GM12878 (cell line): ENCODE data around the gene C2orf92. TPM values are rescaled to one million over a fixed set of nuclear protein-coding genes. Genes with fewer than 3 reads are reported as not detected.

Experiments used
- ATAC-seq: fragments of 200-7000 bp; cut with Tn5 transposase; 3 replicates; pipeline ENCODE4 v1.9.1; 2020; ENCODE audit warnings: mild to moderate bottlenecking, moderate library complexity
- BruUV-seq: library from RNA; stranded (reverse); fragments of 400-500 nt; replicated peaks from 2 replicates; lab custom pipeline; 2021; lab: Mats Ljungman, UMichigan
- CTCF ChIA-PET: fragments of 300-600 bp; sonication (Branson Sonifier 250); formaldehyde crosslinking; extraction: SDS; loops from one replicate; lab custom pipeline; 2021; ENCODE audit warnings: inconsistent platforms; lab: Yijun Ruan, JAX
- POLR2A ChIA-PET: fragments of 350-600 bp; formaldehyde crosslinking; extraction: SDS; loops from one replicate; lab custom pipeline; 2021; ENCODE audit warnings: inconsistent platforms; lab: Charles Lee
- RAD21 ChIA-PET: fragments of 300-600 bp; sonication (Branson Sonifier 250); formaldehyde crosslinking; loops from one replicate; lab custom pipeline; 2023; ENCODE audit warnings: antibody characterized with exemption; ENCODE audit not compliant: unreplicated experiment; lab: Charles Lee
- SMC1A ChIA-PET: fragments of 300-600 bp; sonication (Branson Sonifier 250); formaldehyde crosslinking; loops from one replicate; lab custom pipeline; 2023; ENCODE audit not compliant: unreplicated experiment, uncharacterized antibody; lab: Charles Lee
- DNase-seq: peaks from one replicate; pipeline ENCODE4 v3.0.0-alpha.2; 2011; ENCODE audit warnings: low read depth, low spot score
- FAIRE-seq: peaks from 3 replicates; lab custom pipeline; 2011; peaks lifted over from hg19 to GRCh38; lab: Jason Lieb, UNC
- H2AFZ ChIP-seq: 2 replicates; pipeline ENCODE4 v1.6.0; 2011; ENCODE audit warnings: low read depth, low read length, control low read depth; ENCODE audit not compliant: control insufficient read depth
- H3K27ac ChIP-seq: 2 replicates; pipeline ENCODE4 v1.5.1; 2011; ENCODE audit warnings: control low read depth; ENCODE audit not compliant: control insufficient read depth, insufficient read depth
- H3K27me3 ChIP-seq, 2 experiments: replicated peaks in 1 of 2; 2 replicates each; pipeline versions ENCODE4 v1.6.0 to v1.6.1; 2011; ENCODE audit warnings: low read length in 1 of 2; ENCODE audit not compliant: control insufficient read depth in 2 of 2, insufficient read depth in 2 of 2
- H3K36me3 ChIP-seq, 2 experiments: 2 replicates each; pipeline ENCODE4 v1.5.1; 2011; ENCODE audit warnings: low read length in 1 of 2; ENCODE audit not compliant: control insufficient read depth in 2 of 2, insufficient read depth in 2 of 2
- H3K4me1 ChIP-seq: 2 replicates; pipeline ENCODE4 v1.6.1; 2011; ENCODE audit warnings: mild to moderate bottlenecking, low read length, moderate library complexity, mixed read lengths; ENCODE audit not compliant: control insufficient read depth, insufficient read depth
- H3K4me2 ChIP-seq: 2 replicates; pipeline ENCODE4 v1.6.0; 2011; ENCODE audit warnings: control low read depth; ENCODE audit not compliant: control insufficient read depth, insufficient read depth
- H3K4me3 ChIP-seq: fragments of 200-600 bp; sonication (generic); 2 replicates; pipeline ENCODE4 v1.5.1; 2016
- H3K79me2 ChIP-seq: 2 replicates; pipeline ENCODE4 v1.6.0; 2011; ENCODE audit warnings: low read length; ENCODE audit not compliant: control insufficient read depth, insufficient read depth
- H3K9ac ChIP-seq: 2 replicates; pipeline ENCODE4 v1.8.0; 2011; ENCODE audit warnings: low read length, control low read depth, mixed read lengths; ENCODE audit not compliant: control insufficient read depth, insufficient read depth
- H3K9me3 ChIP-seq: replicated peaks from 3 replicates; pipeline ENCODE4 v1.5.1; 2011; ENCODE audit warnings: mild to moderate bottlenecking, low read length; ENCODE audit not compliant: control insufficient read depth, insufficient read depth
- H4K20me1 ChIP-seq: 2 replicates; pipeline ENCODE4 v1.6.0; 2011; ENCODE audit not compliant: control insufficient read depth, insufficient read depth
- BACH1 ChIP-seq: fragments of 450-650 bp; IDR thresholded peaks from 2 replicates; pipeline ENCODE4 v1.6.1; 2017; ENCODE audit warnings: mild to moderate bottlenecking, borderline replicate concordance
- BMI1 ChIP-seq: fragments of 450-650 bp; IDR thresholded peaks from 2 replicates; pipeline ENCODE4 v1.6.1; 2016; ENCODE audit warnings: mild to moderate bottlenecking, moderate library complexity, borderline replicate concordance
- CHD1 ChIP-seq: IDR thresholded peaks from 2 replicates; pipeline ENCODE4 v1.6.1; 2012; ENCODE audit warnings: low read depth, low read length, improper control_type of control experiment
- CHD4 ChIP-seq: fragments of 200-600 bp; sonication (generic); IDR thresholded peaks from 2 replicates; pipeline ENCODE4 v1.6.1; 2016; ENCODE audit warnings: mild to moderate bottlenecking
- DPF2 ChIP-seq: fragments of 450-650 bp; IDR thresholded peaks from 2 replicates; pipeline ENCODE4 v1.6.1; 2017; ENCODE audit warnings: mild to moderate bottlenecking
- HDGF ChIP-seq: fragments of 450-650 bp; IDR thresholded peaks from 2 replicates; pipeline ENCODE4 v1.6.1; 2016; ENCODE audit warnings: antibody characterized with exemption
- IKZF1 ChIP-seq: fragments of 450-650 bp; conservative IDR thresholded peaks from 2 replicates; pipeline ENCODE4 v1.6.1; 2017; ENCODE audit warnings: antibody characterized with exemption, mild to moderate bottlenecking
- IKZF2 ChIP-seq, 2 experiments: fragments of 450-650 bp; IDR thresholded peaks; 2 replicates each; pipeline ENCODE4 v1.6.1; 2017; ENCODE audit warnings: mild to moderate bottlenecking in 2 of 2, moderate library complexity in 2 of 2
- NFXL1 ChIP-seq: fragments of 450-650 bp; IDR thresholded peaks from 2 replicates; pipeline ENCODE4 v1.6.1; 2017; ENCODE audit warnings: antibody characterized with exemption, mild to moderate bottlenecking, borderline replicate concordance
- NR2C1 ChIP-seq: fragments of 450-650 bp; IDR thresholded peaks from 2 replicates; pipeline ENCODE4 v1.6.1; 2017; ENCODE audit warnings: antibody characterized with exemption, mild to moderate bottlenecking, moderate library complexity
- PML ChIP-seq: IDR thresholded peaks from 2 replicates; pipeline ENCODE4 v1.6.1; 2012; ENCODE audit warnings: low read length, inconsistent platforms
- RAD21 ChIP-seq: IDR thresholded peaks from 2 replicates; pipeline ENCODE4 v1.6.1; 2011; ENCODE audit warnings: mild to moderate bottlenecking, low read depth, low read length, moderate library complexity; ENCODE audit not compliant: insufficient read depth
- TCF3 ChIP-seq: IDR thresholded peaks from 2 replicates; pipeline ENCODE4 v1.6.1; 2012; ENCODE audit warnings: low read depth, mild to moderate bottlenecking, low read length, borderline replicate concordance; ENCODE audit not compliant: insufficient read depth
- WRNIP1 ChIP-seq: IDR thresholded peaks from 2 replicates; pipeline ENCODE4 v1.6.1; 2011; ENCODE audit warnings: low read depth, low read length, improper control_type of control experiment, borderline replicate concordance
- ZNF207 ChIP-seq: fragments of 450-650 bp; IDR thresholded peaks from 2 replicates; pipeline ENCODE4 v1.6.1; 2014; ENCODE audit warnings: antibody characterized with exemption, mild to moderate bottlenecking, borderline replicate concordance
- ZNF24 ChIP-seq: fragments of 450-650 bp; IDR thresholded peaks from 2 replicates; pipeline ENCODE4 v1.6.1; 2017; ENCODE audit warnings: antibody characterized with exemption, mild to moderate bottlenecking
- WGBS: methylation state at CpG from one replicate; pipeline ENCODE4 v1.1.6; 2016; ENCODE audit warnings: low lambda C conversion rate; ENCODE audit not compliant: insufficient replicate concordance, insufficient coverage; ENCODE audit errors: missing lambda C conversion rate; 5-methylcytosine and 5-hydroxymethylcytosine counted together
- in situ Hi-C: fragments of 300-500 bp; cut with MboI; formaldehyde crosslinking; loops from 9 replicates; pipeline ENCODE4 v1.14.3; 2018; ENCODE audit warnings: mixed read lengths
- intact Hi-C: fragments of 100-400 bp; cut with micrococcal nuclease; formaldehyde crosslinking; loops from one replicate; pipeline ENCODE4 v1.14.2; 2022; ENCODE audit not compliant: unreplicated experiment
- polyA plus RNA-seq, 11 experiments: library from polyadenylated mRNA; depleted of rRNA in 4 of 11; unstranded in 6 of 11; stranded (reverse) in 5 of 11; fragments of >200 nt; fragmentation: Nextera tagmentation in 4 of 11; fragmentation: Illumina TruSeq in 1 of 11; extraction: Ambion mirVana in 4 of 11; extraction: Trizol in 1 of 11; gene quantifications; 1 replicate in 1 of 11; 2 replicates in 10 of 11; pipeline versions ENCODE4 v1.2.1 to v1.2.3, GENCODE V29; 2011 to 2016; ENCODE audit warnings: inconsistent platforms in 2 of 11, missing spikeins in 2 of 11, low read depth in 1 of 11
- total RNA-seq, 4 experiments: library from RNA; depleted of rRNA in 3 of 4; stranded (reverse); fragments of >200 nt in 3 of 4; fragmentation: Illumina TruSeq in 1 of 4; extraction: Trizol in 1 of 4; gene quantifications; 2 replicates each; pipeline versions ENCODE4 v1.2.1 to v1.2.3, GENCODE V29; 2013 to 2021
- TF ChIP-seq, protein P1 (sequence below): fragments of 450-650 bp; IDR thresholded peaks from 2 replicates; pipeline ENCODE4 v1.6.1; 2017; ENCODE audit warnings: low read depth, mild to moderate bottlenecking, moderate library complexity

C2orf92 gene
- total and polyA plus RNA-seq, 10 of the 15 experiments (the other 5 are each of a cell fraction or from before 2014, with no cell fraction given): 0.40 to 10.1 (median 3.7) TPM

GRCh38 chr2:97646977-97647376 lies 22.5 kb upstream of the C2orf92 start:
- Histone ChIP-seq H4K20me1 (no peaks in the 10 kb centered on the region), H3K4me1 (no peaks in the 10 kb centered on the region; the same call in 1 of the 2 replicates), H3K9ac (peak overlapping the region; percentile 97; the same call in 1 of the 2 replicates), H2AFZ (no peak overlapping the region), H3K27me3 (no peaks in the 10 kb centered on the region), H3K27ac (no peak overlapping the region), H3K79me2 (peaks cover 18% of the 10 kb centered on the region), H3K4me2 (peak overlapping the region; percentile 61), H3K36me3 (peaks cover 0 to 14% of the 10 kb centered on the region in 2 experiments), H3K4me3 (peak overlapping the region; percentile 99), H3K9me3 (no peaks in the 10 kb centered on the region)
- ChIA-PET SMC1A (interaction anchor here (0.7 to 4.8 kb wide), 5 partner anchors 16 to 95 kb away, joined by 3 to 29 read pairs (median 7); partner anchors contain the start of gene ACTR1B), POLR2A (interaction anchor here (1.0 to 7.6 kb wide), 4 partner anchors 15 to 50 kb away, joined by 3 to 132 read pairs (median 8); partner anchors contain the start of genes ACTR1B and C2orf92), RAD21 (interaction anchor here (1.4 to 3.9 kb wide), 3 partner anchors 16 to 49 kb away, joined by 3 to 48 read pairs (median 20); partner anchors contain the start of gene ACTR1B), CTCF (interaction anchor here (0.7 to 4.0 kb wide), 6 partner anchors 8 to 56 kb away, joined by 3 to 22 read pairs (median 18); partner anchors contain the start of genes ACTR1B and ANKRD36B)
- FAIRE-seq: no peak
- TF ChIP-seq WRNIP1 (0 out of 2 replicates have a peak, but pooled peaks have one; percentile 57), RAD21 (no peak)
- BruUV-seq: no TSS peak
- no peak for ATAC-seq
- DNase-seq: no peak
- in situ Hi-C loops (no loop called here), intact Hi-C loops (loop anchor here (2.0 to 5.0 kb wide), 2 partner anchors 16 to 50 kb away; no protein-coding TSS in a partner anchor)
- 81% methylated on average over 4 of the region's 4 CpGs for WGBS

- no peak overlapping the region for H3K4me3 ChIP-seq
- ChIA-PET CTCF (interaction anchor here (0.7 to 2.9 kb wide), 2 partner anchors 11 to 61 kb away, joined by 3 to 11 read pairs; no protein-coding TSS in a partner anchor), RAD21 (interaction anchor here (1.7 kb wide), 1 partner anchor 45 kb away, joined by 6 read pairs; no protein-coding TSS in a partner anchor), SMC1A (interaction anchor here (1.6 to 2.9 kb wide), 2 partner anchors 11 to 47 kb away, joined by 4 to 9 read pairs; no protein-coding TSS in a partner anchor), POLR2A (interaction anchor here (0.6 to 7.6 kb wide), 5 partner anchors 10 to 25 kb away, joined by 3 to 132 read pairs (median 3); partner anchors contain the start of gene ACTR1B)
- no peak overlapping the region for H2AFZ ChIP-seq
- no TSS peak for BruUV-seq
- H3K27ac ChIP-seq: no peak overlapping the region
- in situ Hi-C loops: no loop called here
- H3K4me2 ChIP-seq: no peak overlapping the region
- ATAC-seq (no peak), DNase-seq (no peak), FAIRE-seq (no peak)
- no peaks in the 10 kb centered on the region for H3K4me1 ChIP-seq
- no peaks in the 10 kb centered on the region for H4K20me1 ChIP-seq
- no peaks in the 10 kb centered on the region for H3K27me3 ChIP-seq
- H3K9me3 ChIP-seq: no peaks in the 10 kb centered on the region; the same call in 2 of the 3 replicates
- intact Hi-C loops: no loop called here
- H3K9ac ChIP-seq: no peak overlapping the region
- 83% methylated on average over 4 of the region's 4 CpGs for WGBS
- H3K36me3 ChIP-seq: peaks cover 0 to 14% of the 10 kb centered on the region in 2 experiments
- peaks cover 13% of the 10 kb centered on the region for H3K79me2 ChIP-seq
- TF ChIP-seq BMI1 (no peak), DPF2 (no peak), PML (no peak), RAD21 (no peak), NFXL1 (no peak), IKZF2 (IDR thresholded peaks at IDR 0.05) (no peak), BACH1 (no peak), IKZF1 (no peak), TCF3 (no peak), ZNF207 (no peak), CHD1 (no peak), HDGF (no peak), ZNF24 (no peak), CHD4 (no peak), NR2C1 (no peak)
- TF ChIP-seq, protein P1, sequence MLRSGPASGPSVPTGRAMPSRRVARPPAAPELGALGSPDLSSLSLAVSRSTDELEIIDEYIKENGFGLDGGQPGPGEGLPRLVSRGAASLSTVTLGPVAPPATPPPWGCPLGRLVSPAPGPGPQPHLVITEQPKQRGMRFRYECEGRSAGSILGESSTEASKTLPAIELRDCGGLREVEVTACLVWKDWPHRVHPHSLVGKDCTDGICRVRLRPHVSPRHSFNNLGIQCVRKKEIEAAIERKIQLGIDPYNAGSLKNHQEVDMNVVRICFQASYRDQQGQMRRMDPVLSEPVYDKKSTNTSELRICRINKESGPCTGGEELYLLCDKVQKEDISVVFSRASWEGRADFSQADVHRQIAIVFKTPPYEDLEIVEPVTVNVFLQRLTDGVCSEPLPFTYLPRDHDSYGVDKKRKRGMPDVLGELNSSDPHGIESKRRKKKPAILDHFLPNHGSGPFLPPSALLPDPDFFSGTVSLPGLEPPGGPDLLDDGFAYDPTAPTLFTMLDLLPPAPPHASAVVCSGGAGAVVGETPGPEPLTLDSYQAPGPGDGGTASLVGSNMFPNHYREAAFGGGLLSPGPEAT: no peak
Observed at GRCh38 chr2:97651114-97651513, 18.4 kb upstream of the C2orf92 start.
